Right lobe of liver (tissue), 4 donors: ENCODE results near the gene GFAP.

Experiments used
- POLR2A ChIP-seq: fragments of 450-650 bp; IDR thresholded peaks from one replicate; pipeline ENCODE4 v1.6.1; 2017; ENCODE audit warnings: antibody characterized with exemption, mild to moderate bottlenecking
- TF ChIP-seq, protein P1 (sequence below), 4 donors: fragments of 200-600 bp in 3 of 4; fragments of 450-650 bp in 1 of 4; IDR thresholded peaks; one replicate each; pipeline versions ENCODE4 v1.5.1 to v1.8.0; 2016 to 2022; ENCODE audit warnings: antibody characterized with exemption in 4 of 4, mild to moderate bottlenecking in 2 of 4
- donor health status: DM: no; HTN: no; CAD: no.
- donor health status: DM: no; HTN: no; CAD: no.
- donor health status: DM: no; HTN: yes; CAD: no.

GRCh38 chr17:44899074-44899782 lies 16.1 kb downstream of the GFAP start, which contains the start of gene EFTUD2:
- TF ChIP-seq, protein P1, sequence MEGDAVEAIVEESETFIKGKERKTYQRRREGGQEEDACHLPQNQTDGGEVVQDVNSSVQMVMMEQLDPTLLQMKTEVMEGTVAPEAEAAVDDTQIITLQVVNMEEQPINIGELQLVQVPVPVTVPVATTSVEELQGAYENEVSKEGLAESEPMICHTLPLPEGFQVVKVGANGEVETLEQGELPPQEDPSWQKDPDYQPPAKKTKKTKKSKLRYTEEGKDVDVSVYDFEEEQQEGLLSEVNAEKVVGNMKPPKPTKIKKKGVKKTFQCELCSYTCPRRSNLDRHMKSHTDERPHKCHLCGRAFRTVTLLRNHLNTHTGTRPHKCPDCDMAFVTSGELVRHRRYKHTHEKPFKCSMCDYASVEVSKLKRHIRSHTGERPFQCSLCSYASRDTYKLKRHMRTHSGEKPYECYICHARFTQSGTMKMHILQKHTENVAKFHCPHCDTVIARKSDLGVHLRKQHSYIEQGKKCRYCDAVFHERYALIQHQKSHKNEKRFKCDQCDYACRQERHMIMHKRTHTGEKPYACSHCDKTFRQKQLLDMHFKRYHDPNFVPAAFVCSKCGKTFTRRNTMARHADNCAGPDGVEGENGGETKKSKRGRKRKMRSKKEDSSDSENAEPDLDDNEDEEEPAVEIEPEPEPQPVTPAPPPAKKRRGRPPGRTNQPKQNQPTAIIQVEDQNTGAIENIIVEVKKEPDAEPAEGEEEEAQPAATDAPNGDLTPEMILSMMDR (IDR thresholded peaks at IDR 0.05), result peak in 1 of 4 donors; percentile 23
- peak; percentile 48 for TF ChIP-seq POLR2A
